MM.1S (cell line): ENCODE results near the gene CNTLN.

Experiments used
- CTCF ChIP-seq: fragments of 300-600 bp; sonication (generic); IDR thresholded peaks from 2 replicates; pipeline ENCODE4 v1.5.1; 2016; ENCODE audit warnings: antibody characterized with exemption, low read length, mixed read lengths
- EZH2 ChIP-seq: fragments of 300-600 bp; sonication (generic); optimal IDR thresholded peaks from 2 replicates; pipeline ENCODE3; 2017; ENCODE audit warnings: low read depth, mild to moderate bottlenecking, antibody characterized with exemption, low read length, mixed read lengths
- EZH2phosphoT487 ChIP-seq: fragments of 300-600 bp; sonication (generic); IDR thresholded peaks from 2 replicates; pipeline ENCODE4 v1.6.1; 2018; ENCODE audit warnings: antibody characterized with exemption, low read length

GRCh38 chr9:17332115-17332514 is 197.3 kb downstream of the CNTLN start:
- TF ChIP-seq EZH2 (no peak), CTCF (no peak), EZH2phosphoT487 (no peak)
